Colonic mucosa (tissue), 4 donors: Measurements from ENCODE around the gene TMEM129. TPM values are rescaled to one million over a fixed set of nuclear protein-coding genes. Genes with fewer than 3 reads are reported as not detected.

ENCODE experiments used
- DNase-seq: peaks from one replicate; pipeline ENCODE4 v3.0.0-alpha.2; 2020
- H3K27ac ChIP-seq: fragments of 200-600 bp; one replicate; pipeline ENCODE4 v1.8.0; 2021
- H3K27me3 ChIP-seq: fragments of 200-600 bp; one replicate; pipeline ENCODE4 v1.8.0; 2021
- H3K36me3 ChIP-seq: fragments of 200-600 bp; one replicate; pipeline ENCODE4 v1.8.0; 2021
- H3K4me1 ChIP-seq: fragments of 200-600 bp; one replicate; pipeline ENCODE4 v1.8.0; 2021; ENCODE audit warnings: mild to moderate bottlenecking
- H3K4me3 ChIP-seq: fragments of 200-600 bp; one replicate; pipeline ENCODE4 v1.8.0; 2021
- H3K9ac ChIP-seq, 2 donors: one replicate each; pipeline ENCODE4 v1.7.0; 2013; ENCODE audit warnings: control low read depth in 2 of 2, low read depth in 2 of 2, low read length in 2 of 2
- H3K9me3 ChIP-seq: fragments of 200-600 bp; one replicate; pipeline ENCODE4 v1.8.0; 2021
- CTCF ChIP-seq: fragments of 200-600 bp; IDR thresholded peaks from one replicate; pipeline ENCODE4 v1.8.0; 2022; ENCODE audit warnings: antibody characterized with exemption, mild to moderate bottlenecking
- intact Hi-C: fragments of 100-400 bp; cut with DNase I; formaldehyde crosslinking; loops from one replicate; pipeline ENCODE4 v1.14.1; 2022
- total RNA-seq, 2 donors: library from RNA; stranded (reverse); fragmentation: NEBNext Ultra II Directional in 1 of 2; extraction: Animal tissue kit (Norgen Biotek cat#: 25700) in 1 of 2; gene quantifications; one replicate each; pipeline ENCODE4 v1.2.1, GENCODE V29; 2021
- donor health status: healthy.
- donor health status: DM: no; HTN: no; CAD: no.
- donor health status: DM: no; HTN: no; CAD: no.

Gene TMEM129
- total RNA-seq, 2 donors from 2014 or later = 37.9 to 53.2 TPM

DNA sequence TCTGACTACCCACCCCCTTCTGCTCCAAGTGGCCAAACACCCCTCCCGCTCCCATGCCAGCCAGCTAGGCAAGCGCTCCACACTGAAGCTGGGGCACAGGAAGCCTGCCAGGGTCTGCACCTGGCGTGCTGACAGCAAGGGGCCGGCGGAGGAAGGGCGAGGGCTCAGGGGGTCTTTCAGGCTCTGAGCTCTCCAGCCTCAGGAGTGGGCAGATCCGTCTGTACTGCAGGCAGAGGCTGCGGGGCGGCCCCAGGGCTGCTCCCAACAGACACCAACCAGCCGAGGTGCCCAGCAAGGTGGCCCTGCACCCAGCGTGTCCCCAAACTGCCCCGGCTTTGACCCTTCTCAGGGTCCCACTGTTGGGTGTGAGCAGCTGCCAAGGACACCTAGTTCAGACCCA, 51.9 kb downstream of the TMEM129 start:
- H3K36me3 ChIP-seq = no peaks in the 10 kb centered on the region
- H3K9ac ChIP-seq = no peak overlapping the region
- intact Hi-C loops = no loop called here
- no peaks in the 10 kb centered on the region for H3K27me3 ChIP-seq
- no peak for DNase-seq
- no peak overlapping the region for H3K4me3 ChIP-seq
- no peaks in the 10 kb centered on the region for H3K4me1 ChIP-seq
- no peaks in the 10 kb centered on the region for H3K9me3 ChIP-seq
- TF ChIP-seq CTCF = no peak
- H3K27ac ChIP-seq = no peak overlapping the region

DNA sequence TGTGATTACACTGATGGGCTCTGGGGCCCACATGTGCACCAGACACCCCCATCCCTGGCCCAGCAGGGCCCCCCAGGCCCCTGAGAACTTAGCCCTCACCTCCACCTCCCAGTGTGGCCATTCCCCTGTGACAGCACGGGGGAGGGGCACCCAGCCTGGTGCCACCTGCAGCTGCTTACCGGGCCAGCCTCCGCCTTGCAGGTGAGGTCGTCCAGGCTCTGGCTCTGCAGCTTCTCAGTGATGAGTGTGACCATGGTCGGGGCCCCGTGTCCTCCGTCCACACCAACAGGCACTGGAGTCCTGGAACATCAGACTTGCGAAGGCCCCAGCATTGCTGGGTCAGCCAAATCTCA, 52.7 kb downstream of the TMEM129 start:
- TF ChIP-seq CTCF = no peak
- Histone ChIP-seq H3K27me3 (no peaks in the 10 kb centered on the region), H3K9me3 (no peaks in the 10 kb centered on the region), H3K9ac (no peak overlapping the region), H3K27ac (no peak overlapping the region), H3K4me1 (no peaks in the 10 kb centered on the region), H3K4me3 (no peak overlapping the region), H3K36me3 (no peaks in the 10 kb centered on the region)
- intact Hi-C loops = no loop called here
- no peak for DNase-seq

DNA sequence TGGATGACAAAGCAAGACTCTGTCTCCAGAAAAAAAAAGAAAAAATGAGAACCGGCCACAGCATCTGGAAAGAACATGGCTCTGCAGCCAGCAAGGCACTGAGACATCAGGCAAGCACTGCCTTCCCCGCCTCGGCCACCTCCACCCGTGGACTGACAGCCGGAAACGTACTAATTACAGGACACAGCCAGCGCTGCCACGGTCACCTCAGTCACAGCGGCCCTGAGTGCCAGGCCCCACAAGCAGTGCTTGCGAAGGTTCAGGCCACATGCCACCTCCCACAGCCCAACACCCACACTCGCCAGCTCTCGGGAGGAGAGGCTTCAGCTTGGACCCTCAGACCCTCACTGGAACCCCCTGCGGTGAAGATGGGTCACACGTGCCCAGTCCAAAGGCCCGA, 53.9 kb downstream of the TMEM129 start:
- no peak for TF ChIP-seq CTCF

DNA sequence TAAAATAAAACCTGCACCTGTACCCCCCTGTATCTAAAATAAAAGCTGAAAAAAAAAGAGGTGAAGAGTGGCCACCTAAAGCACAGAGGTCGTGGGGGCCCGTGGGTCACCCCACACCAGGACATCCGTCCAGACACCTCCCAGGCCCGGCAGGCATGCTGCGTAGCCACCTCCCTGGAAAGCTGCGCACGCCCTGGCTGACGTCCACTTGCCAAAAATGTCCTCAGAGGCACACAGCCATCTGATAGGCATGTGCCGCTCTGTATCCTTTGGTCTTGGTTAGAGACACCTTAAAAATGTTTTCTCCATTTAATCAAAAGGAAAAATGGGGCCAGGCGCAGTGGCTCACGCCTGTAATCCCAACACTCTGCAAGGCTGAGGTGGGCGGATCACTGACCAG, 54.7 kb downstream of the TMEM129 start:
- Histone ChIP-seq H3K27me3 (no peaks in the 10 kb centered on the region), H3K4me3 (no peak overlapping the region), H3K9me3 (no peaks in the 10 kb centered on the region), H3K27ac (no peak overlapping the region), H3K4me1 (no peaks in the 10 kb centered on the region), H3K9ac (no peak overlapping the region), H3K36me3 (no peaks in the 10 kb centered on the region)
- TF ChIP-seq CTCF = no peak
- intact Hi-C loops = no loop called here
- no peak for DNase-seq

More for the DNA sequence above, 53.9 kb downstream of the TMEM129 start:
- H3K27ac ChIP-seq = no peak overlapping the region
- no peak overlapping the region for H3K4me3 ChIP-seq
- H3K36me3 ChIP-seq = no peaks in the 10 kb centered on the region
- no peak for DNase-seq
- no peak overlapping the region for H3K9ac ChIP-seq
- intact Hi-C loops = no loop called here
- H3K27me3 ChIP-seq = no peaks in the 10 kb centered on the region
- H3K9me3 ChIP-seq = no peaks in the 10 kb centered on the region
- H3K4me1 ChIP-seq = no peaks in the 10 kb centered on the region

Other genes with a start within 250 kb of the TMEM129 start
- gene FAM53A, start 37.0 kb downstream of the TMEM129 start, total RNA-seq = 1 to 10 TPM in 1 of 2 donors, under 1 TPM in 1; 0.86 to 1.5 TPM
- gene SLBP, start 9.0 kb downstream of the TMEM129 start, total RNA-seq = 10 to 100 TPM; 30.1 to 56.9 TPM
- 10 to 100 TPM; 20.6 to 99.7 TPM for gene TACC3, start 198 bp upstream of the TMEM129 start, total RNA-seq
- gene FGFR3, start 72.0 kb upstream of the TMEM129 start, total RNA-seq = 10 to 100 TPM; 32.3 to 52.9 TPM
- gene LETM1, start 134.8 kb upstream of the TMEM129 start, total RNA-seq = 100 to 1,000 TPM in 1 of 2 donors, 10 to 100 TPM in 1; 76.2 to 139 TPM
- 100 to 1,000 TPM in 1 of 2 donors, 10 to 100 TPM in 1; 80.1 to 176 TPM for gene NSD2, start 150.1 kb upstream of the TMEM129 start, total RNA-seq